ENCODE data around the gene MMD.

DNA sequence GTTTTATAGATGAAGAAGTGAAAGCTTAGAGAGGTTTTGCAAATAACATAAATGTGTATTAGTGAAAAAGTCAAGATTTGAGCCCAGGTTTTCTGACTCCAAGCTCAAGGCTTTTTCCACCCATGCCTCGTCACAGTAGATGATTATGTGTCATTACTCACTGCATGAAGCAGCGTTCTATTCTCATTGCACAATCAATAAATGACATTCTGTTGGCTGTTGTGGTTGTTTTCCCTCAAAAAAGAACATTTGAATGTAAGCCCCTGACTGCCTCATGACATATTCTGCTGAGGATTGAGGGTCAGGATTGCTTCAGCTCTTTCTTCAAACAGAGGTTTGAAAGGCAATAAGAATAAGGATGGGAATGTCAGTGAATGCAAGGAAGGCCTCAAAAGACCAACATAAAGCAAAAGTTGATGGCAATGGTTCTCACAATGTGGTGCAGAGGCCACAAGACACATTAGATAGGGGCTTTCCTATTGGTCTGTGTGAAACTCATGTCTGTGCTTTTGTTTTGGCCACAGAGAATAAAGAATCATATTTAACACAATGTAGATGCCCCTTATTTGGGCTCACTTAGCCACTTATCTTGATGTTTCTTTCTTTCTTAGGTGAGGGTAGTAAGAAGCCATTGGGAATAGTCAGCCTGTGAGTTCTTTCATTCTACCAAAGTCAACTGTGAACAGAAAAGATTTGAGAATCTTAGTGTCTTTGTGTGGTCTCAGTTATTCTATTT, 5.4 kb upstream of the MMD start:
- TF ChIP-seq, protein P1, sequence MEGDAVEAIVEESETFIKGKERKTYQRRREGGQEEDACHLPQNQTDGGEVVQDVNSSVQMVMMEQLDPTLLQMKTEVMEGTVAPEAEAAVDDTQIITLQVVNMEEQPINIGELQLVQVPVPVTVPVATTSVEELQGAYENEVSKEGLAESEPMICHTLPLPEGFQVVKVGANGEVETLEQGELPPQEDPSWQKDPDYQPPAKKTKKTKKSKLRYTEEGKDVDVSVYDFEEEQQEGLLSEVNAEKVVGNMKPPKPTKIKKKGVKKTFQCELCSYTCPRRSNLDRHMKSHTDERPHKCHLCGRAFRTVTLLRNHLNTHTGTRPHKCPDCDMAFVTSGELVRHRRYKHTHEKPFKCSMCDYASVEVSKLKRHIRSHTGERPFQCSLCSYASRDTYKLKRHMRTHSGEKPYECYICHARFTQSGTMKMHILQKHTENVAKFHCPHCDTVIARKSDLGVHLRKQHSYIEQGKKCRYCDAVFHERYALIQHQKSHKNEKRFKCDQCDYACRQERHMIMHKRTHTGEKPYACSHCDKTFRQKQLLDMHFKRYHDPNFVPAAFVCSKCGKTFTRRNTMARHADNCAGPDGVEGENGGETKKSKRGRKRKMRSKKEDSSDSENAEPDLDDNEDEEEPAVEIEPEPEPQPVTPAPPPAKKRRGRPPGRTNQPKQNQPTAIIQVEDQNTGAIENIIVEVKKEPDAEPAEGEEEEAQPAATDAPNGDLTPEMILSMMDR (IDR thresholded peaks at IDR 0.05): no peak
- TF ChIP-seq SIN3A (IDR thresholded peaks at IDR 0.05; ENCODE audit: borderline replicate concordance, insufficient read depth, low read depth, low read length) (no peak), POLR2AphosphoS5 (IDR thresholded peaks at IDR 0.05; ENCODE audit: low read depth, low read length) (no peak), TCF7L2 (IDR thresholded peaks at IDR 0.05; ENCODE audit: low read depth, low read length) (no peak)
- TF ChIP-seq, protein P2, sequence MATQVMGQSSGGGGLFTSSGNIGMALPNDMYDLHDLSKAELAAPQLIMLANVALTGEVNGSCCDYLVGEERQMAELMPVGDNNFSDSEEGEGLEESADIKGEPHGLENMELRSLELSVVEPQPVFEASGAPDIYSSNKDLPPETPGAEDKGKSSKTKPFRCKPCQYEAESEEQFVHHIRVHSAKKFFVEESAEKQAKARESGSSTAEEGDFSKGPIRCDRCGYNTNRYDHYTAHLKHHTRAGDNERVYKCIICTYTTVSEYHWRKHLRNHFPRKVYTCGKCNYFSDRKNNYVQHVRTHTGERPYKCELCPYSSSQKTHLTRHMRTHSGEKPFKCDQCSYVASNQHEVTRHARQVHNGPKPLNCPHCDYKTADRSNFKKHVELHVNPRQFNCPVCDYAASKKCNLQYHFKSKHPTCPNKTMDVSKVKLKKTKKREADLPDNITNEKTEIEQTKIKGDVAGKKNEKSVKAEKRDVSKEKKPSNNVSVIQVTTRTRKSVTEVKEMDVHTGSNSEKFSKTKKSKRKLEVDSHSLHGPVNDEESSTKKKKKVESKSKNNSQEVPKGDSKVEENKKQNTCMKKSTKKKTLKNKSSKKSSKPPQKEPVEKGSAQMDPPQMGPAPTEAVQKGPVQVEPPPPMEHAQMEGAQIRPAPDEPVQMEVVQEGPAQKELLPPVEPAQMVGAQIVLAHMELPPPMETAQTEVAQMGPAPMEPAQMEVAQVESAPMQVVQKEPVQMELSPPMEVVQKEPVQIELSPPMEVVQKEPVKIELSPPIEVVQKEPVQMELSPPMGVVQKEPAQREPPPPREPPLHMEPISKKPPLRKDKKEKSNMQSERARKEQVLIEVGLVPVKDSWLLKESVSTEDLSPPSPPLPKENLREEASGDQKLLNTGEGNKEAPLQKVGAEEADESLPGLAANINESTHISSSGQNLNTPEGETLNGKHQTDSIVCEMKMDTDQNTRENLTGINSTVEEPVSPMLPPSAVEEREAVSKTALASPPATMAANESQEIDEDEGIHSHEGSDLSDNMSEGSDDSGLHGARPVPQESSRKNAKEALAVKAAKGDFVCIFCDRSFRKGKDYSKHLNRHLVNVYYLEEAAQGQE (IDR thresholded peaks at IDR 0.05; ENCODE audit: insufficient read depth in 1 of 2, low read depth in 2 of 2, low read length in 1 of 2): no peak
